Fibroblast of skin of right biceps (primary cell): Measurements from ENCODE around the gene ANKRD13A.
"Not testable (repeated sequence)": the region's sequence is repeated elsewhere in the genome, so short reads cannot be mapped to it uniquely, and the experiment has no call there.

Source experiments
- DNase-seq: peaks from one replicate; pipeline ENCODE4 v3.0.0-alpha.2; 2013

ANKRD13A gene

GRCh38 chr12:109986236-109986635, 13.0 kb upstream of the ANKRD13A start:
- not testable (repeated sequence) for DNase-seq

GRCh38 chr12:109987615-109988014, 11.6 kb upstream of the ANKRD13A start:
- DNase-seq: peak; percentile 35

DNA sequence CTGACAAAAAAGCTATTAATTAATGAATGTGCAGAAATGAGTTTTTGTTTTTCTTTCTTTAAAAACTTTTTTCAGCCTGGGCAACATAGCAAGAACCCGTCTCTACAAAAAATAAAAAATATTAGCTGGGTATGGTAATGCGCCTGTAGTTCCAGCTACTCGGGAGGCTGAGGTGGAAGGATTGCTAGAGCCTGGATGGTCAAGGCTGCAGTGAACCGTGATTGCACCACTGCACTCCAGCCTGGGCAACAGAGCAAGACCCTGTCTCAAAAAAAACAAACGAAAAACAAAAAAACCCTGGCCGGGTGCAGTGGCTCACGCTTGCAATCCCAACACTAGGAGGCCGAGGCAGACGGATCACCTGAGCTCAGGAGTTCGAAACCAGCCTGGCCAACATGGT, 11.0 kb upstream of the ANKRD13A start:
- no peak for DNase-seq

- no peak for DNase-seq
Measured at GRCh38 chr12:109988903-109989302, 10.3 kb upstream of the ANKRD13A start.

- DNase-seq: no peak
Measured at GRCh38 chr12:109989380-109989779, 9.8 kb upstream of the ANKRD13A start.

- no peak for DNase-seq
Measured at GRCh38 chr12:109991586-109991985, 7.6 kb upstream of the ANKRD13A start.

- no peak for DNase-seq
Measured at GRCh38 chr12:109993091-109993490, 6.1 kb upstream of the ANKRD13A start.

- no peak for DNase-seq
Measured at GRCh38 chr12:109994401-109995175, 4.6 kb upstream of the ANKRD13A start.

GRCh38 chr12:109995361-109995685, 3.9 kb upstream of the ANKRD13A start:
- DNase-seq: no peak

DNA sequence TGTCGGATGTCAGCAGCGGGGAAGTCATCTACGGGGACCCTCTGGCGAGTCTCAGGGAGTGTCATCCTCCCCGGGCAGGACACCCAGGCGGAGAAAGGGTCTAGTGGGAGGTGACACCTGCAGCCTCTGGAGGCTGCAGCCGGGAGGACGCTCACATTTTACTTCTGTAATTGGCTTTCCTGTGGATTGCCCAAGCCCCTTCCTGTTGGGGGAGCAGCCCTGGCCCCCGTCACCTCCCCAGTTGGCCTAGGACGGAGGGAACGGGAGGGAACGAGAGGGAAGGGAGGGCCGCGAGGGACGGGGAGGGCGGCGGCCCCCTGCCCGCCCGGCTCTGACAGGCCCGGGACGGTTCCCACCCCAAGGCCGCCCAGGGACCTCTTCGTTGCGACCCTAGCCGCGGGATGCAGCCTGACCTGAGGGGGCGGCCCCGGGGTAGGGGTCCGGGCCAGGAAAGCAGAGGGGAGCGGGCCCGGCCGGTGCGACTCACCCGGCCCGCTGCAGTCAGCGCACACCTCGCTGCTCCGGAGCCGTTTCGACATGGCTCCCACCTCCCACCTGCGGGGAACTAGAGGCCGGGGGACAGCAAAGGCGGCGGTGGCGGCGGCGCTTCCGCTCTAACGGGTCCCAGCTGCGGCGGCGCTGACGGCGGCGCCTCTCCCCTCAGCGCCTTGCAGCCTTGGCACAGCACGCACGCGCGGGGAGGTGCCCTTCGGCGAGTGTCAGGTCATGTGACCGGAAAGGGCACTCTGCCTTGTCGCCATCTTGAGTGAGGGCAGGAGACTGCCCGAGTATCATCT, 3.3 kb upstream of the ANKRD13A start, which contains the start of gene GIT2:
TSS of gene GIT2 (minus strand) at position 683 of the 797 bp plus-strand sequence. CDS start at position 539, 144 bp downstream.
- DNase-seq: peak; percentile 91

GRCh38 chr12:109996483-109996853, 2.8 kb upstream of the ANKRD13A start:
- no peak for DNase-seq

DNA sequence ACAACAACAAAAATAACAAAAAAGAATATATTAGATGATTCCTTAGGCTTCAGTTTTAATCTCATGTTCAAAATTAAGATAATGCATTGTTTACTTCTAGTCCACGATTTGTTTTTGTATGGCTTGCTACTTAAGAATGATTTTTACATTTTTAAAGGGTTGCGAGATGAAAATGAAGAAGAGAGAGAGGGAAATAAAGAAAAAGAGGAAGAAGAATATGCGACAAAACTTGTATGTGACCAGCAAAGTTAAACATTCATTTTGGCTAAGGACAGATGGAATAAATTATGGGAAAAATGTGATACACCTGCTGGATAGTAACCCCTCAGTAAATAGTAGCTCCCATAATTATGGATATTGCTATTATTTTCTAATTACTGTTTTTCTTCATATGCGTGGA, 1.8 kb upstream of the ANKRD13A start:
- no peak for DNase-seq

DNA sequence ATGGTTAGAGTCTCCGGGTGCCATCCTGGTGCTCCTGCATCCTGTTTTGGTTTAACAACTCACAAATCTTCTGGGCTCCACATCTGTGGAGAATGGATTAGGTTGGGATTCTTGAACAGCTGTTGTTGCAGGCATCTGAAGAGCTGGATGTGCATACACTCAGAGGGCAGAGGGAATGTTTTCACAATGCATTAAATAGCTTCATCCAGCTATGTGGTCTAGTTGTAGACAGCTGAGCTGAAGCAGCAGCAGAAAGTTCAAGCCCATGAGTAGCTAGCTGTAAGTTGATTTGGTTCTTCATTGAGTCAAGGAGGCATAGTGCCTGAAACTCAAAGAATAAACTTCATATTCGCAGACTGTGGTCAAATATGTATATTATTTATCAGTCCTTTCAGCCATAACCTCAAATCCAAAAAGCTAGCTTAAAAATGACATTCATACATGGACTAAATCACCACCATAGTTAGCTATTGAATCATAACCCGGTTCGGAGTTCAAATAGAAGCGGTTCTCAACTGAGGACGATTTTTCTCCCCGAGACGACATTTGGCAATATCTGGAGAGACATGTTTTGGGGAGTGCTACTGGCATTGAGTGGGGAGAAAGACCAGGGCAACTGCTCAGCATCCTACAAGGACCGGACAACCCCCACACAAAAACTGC, 858 bp upstream of the ANKRD13A start:
- peak; percentile 49 for DNase-seq

GRCh38 chr12:109999649-109999971, 380 bp downstream of the ANKRD13A start:
- DNase-seq: no peak

DNA sequence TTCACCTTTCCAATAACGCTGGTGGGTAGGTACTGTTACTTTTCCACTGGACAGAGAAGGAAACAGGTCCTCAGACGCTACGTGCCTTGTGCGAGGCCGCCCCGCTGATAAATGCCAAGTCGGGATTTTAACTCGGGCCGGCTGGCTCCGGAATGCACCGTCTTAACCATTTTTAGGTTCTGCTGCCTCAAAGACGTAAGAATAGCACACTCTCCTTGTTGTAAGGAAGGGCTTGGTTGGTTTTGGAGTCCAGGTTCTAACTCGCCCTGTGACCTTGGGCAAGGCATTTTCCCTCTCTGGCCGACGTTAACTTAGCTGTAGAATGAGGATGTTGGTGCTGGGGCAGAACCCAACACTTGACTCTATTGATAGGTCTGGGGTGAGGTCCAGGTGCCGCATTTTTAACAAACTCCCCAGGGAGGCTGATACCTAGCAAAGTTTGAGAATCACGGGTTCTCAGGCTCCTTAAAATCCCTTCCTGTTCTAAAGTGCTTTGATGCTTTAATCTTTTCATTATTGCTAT, 814 bp downstream of the ANKRD13A start:
- DNase-seq: peak; percentile 43

DNA sequence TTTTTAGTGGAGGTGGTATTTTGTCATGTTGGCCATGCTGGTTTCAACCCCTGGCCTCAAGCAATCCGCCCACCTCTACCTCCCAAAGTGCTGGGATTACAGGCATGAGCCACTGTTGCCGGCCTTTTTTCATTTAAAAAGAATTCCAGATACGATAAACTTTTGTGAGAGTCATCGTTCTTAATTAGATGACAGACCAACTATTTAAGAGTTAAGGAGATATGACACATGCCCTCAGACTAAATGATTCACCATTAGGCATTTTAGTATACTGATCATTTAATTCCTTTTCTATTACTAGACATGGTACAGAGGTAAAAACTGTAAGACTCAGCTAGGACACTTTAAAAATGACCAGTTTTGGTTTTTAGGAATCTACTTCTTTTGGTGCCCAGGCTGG, 2.4 kb downstream of the ANKRD13A start:
- peak; percentile 95 for DNase-seq

DNA sequence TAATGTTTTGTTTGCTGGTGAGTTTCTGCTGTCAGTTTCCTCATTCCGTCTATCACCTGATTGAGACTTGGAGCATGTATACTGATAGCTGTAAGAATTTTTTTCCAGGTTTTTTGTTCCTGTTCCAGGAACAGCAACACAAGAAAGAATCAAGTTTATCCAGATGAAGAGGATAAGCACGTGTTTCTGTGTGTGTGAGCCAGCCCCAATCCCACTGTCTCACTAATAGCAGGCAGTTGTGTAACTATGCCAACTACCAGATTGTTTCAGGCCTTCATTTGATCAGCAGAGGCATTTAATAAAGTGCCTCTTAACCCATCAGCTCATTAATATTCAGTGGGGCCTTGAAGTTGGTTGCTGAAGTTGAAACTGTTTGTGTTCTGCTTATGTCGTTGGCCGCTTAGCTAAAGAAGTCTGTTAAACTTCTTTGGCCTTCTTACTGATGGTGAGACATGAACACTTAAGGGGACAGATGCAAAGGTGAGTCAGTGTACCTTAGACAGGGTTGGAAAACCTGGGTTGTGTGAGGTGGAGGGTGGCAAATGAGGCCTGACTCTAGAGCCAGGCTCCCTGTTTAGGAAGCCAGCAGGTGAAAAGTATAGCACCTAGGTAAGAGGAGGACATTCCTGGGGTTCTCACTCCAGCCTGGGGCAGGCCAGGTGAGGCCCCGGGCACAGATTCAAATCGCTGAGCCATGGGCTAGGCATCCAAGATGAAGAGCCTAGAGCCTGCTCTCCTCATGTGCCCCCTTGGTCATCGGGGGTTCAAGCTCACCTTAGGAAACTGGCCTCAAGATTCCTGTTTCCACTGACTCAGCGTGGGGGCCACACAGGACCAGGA, 3.7 kb downstream of the ANKRD13A start:
- peak; percentile 52 for DNase-seq

GRCh38 chr12:110004598-110004997, 5.4 kb downstream of the ANKRD13A start:
- DNase-seq: no peak

- no peak for DNase-seq
Measured at GRCh38 chr12:110005319-110005973, 6.2 kb downstream of the ANKRD13A start.

DNA sequence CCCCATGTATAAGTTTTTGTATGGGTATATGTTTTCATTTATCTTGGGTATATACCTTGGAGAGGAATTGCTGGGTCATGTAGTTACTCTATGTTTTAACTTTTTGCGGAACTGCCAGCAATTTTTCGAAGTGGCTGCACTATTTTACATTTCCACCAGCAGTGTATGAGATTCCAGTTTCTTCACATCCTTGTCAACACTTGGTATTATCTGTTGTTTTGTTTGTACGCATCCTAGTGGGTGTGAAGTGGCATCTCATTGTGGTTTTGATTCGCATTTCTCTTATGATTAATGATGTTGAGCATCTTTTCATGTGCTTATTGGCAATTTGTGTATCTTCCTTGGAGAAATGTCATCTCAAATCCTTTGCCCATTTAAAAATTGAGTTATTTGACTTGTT, 6.9 kb downstream of the ANKRD13A start:
- DNase-seq: no peak

GRCh38 chr12:110007881-110008280, 8.7 kb downstream of the ANKRD13A start:
- no peak for DNase-seq
